Raji (cell line): ENCODE measurements around the gene FAM169A.

Experiments
- POLR2A ChIP-seq: IDR thresholded peaks from 2 replicates; pipeline ENCODE4 v1.6.1; 2011; ENCODE audit warnings: low read depth, low read length, control low read depth; ENCODE audit not compliant: insufficient read depth

Gene FAM169A

DNA sequence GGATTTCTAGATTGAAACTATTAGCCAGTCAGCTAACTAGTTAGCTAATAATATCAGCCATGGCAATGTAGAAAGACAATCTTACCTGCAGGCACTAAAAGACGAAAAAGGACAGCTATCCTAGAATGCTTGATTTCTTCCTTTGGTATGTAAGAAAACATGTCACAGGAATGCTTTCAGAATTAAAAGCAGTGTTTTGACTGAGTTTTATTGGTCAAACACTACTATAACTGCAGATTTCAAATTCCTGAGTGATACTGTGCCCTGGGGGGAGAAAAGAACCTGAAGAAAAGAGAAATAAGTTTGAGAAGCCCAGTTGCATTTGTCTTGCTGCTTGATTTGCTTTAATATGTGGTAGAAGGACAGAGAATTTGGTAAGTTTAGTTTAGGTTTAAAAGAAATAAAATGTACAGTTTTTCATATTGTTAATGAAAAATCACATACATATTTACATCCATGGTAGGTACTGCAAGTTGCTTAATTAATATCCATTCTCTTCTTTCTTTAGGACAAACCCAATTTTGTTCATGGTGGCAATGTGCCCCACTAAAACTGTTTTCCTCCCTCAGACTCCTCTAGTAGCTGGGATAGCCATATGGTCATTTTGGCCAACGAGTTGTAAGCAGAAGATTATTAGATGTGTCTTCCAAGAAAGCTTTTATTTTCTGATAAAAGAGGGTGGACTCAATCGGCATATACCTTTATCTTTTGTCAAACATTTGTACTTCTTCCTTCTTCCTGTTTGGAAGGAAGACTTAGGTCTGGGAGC lies 4.3 kb upstream of the FAM169A start:
- no peak for TF ChIP-seq POLR2A

- TF ChIP-seq POLR2A = no peak
Measured at GRCh38 chr5:74866596-74867162, 492 bp upstream of the FAM169A start.

GRCh38 chr5:74865256-74865803 lies 857 bp downstream of the FAM169A start:
- no peak for TF ChIP-seq POLR2A

- TF ChIP-seq POLR2A = no peak
Measured at GRCh38 chr5:74864823-74865222, 1.4 kb downstream of the FAM169A start.

- no peak for TF ChIP-seq POLR2A
Measured at GRCh38 chr5:74863726-74864125, 2.5 kb downstream of the FAM169A start.

GRCh38 chr5:74862221-74862620 lies 4.0 kb downstream of the FAM169A start:
- TF ChIP-seq POLR2A = no peak

DNA sequence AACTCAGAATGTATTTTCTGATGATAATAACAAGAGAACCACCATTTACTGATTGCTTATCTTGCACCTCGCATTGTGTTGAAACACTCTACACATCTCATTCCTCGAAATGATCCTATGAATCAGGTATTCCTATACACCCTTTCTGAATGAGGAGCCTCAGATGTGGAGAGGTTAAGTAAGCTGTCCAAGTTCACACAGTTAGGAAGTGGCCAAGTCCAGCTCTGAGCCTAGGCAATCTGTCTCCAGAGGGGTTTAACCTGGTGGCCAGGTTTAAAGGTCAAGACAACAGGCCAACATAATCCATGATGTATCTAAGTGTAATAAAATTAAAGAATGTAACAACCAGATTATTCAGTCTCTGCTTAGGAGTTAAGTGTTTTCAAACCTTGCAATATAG lies 12.9 kb downstream of the FAM169A start:
- no peak for TF ChIP-seq POLR2A

GRCh38 chr5:74851684-74852353 lies 14.4 kb downstream of the FAM169A start:
- no peak for TF ChIP-seq POLR2A

- TF ChIP-seq POLR2A = no peak
Measured at GRCh38 chr5:74850789-74851425, 15.3 kb downstream of the FAM169A start.

DNA sequence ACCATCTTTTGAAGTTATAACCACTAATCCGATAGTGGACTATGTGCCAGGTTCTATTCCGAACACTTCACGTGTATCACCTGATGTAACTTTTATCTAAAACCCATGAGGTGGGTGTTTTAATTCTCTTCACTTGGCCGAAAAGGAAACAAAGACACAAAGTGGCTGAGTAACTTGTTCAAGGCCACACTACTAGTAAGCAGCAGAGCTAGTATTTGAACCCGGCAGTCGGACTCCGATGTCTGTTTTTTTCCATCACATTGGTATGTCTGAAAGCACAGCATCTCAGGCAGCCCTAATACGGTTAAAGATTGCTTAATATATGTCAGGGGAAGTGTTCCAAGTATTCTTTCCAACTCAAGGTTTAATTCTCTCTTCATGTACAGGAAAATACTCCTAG lies 16.2 kb downstream of the FAM169A start:
- TF ChIP-seq POLR2A = no peak

- no peak for TF ChIP-seq POLR2A
Measured at GRCh38 chr5:74848553-74849025, 17.6 kb downstream of the FAM169A start.

GRCh38 chr5:74839229-74839628 lies 27.0 kb downstream of the FAM169A start:
- no peak for TF ChIP-seq POLR2A

GRCh38 chr5:74838262-74838661 lies 27.9 kb downstream of the FAM169A start:
- no peak for TF ChIP-seq POLR2A

DNA sequence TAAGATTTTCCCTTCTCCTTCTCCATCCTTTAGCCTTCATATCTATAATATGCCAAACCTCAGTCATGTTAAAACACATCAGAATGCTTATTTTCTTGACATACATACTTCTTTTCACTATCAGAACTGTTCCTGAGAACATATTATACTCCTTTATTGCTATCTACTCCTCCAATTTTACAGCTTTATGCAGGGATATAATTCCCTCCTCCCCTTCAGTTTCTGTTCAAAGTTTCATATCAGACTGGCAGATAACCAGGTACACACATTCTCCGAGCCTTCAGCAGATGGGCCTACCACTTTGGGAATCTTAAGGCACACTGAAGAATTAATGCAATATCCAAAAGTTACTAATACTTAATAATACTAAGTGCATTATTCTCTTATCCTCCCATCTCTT lies 29.1 kb downstream of the FAM169A start:
- no peak for TF ChIP-seq POLR2A

DNA sequence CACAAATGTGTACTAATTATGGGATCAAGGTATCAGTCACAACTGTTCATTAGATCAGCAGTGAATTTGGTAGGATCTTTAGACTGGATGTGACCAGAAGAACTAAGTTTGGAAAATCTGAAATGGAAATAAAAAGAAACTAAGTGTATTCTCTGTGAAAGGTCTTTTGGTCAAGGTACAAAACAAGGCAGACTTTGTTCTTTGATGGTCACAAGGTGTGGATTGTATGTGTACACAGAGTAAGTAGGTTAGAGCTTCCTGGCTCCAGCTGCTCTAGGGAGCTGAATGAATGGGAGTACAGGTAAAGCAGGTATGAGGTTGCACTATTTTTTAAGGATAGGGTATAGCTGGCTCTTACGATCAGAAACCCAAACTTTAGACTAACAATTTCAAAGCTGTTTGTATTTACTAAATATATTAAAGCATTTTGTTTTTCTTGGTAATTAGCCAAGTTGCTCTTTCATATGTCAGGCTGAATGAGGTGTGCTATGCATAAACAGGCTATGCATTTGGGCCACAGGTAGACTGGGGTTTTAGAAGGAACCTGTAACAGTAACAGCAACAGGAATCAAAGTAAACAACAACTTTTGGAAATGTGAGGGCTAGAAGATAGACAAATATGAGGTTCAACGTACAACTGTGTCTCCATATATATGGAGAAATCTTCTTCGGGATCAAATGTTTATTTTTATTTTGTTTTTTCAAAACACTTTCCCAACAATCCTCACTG lies 32.5 kb downstream of the FAM169A start:
- no peak for TF ChIP-seq POLR2A
